ENCODE measurements around the gene GCN1.

GRCh38 chr12:120240495-120240833 lies 45.9 kb upstream of the GCN1 start:
- TF ChIP-seq CTCF (IDR thresholded peaks at IDR 0.05 in 8 of 11, conservative IDR thresholded peaks at IDR 0.05 in 3 of 11) (no peak), POLR2AphosphoS5 (IDR thresholded peaks at IDR 0.05) (peak; percentile 20 to 90 (median 87))

Measured in spleen (tissue), 7 donors.